Suprapubic skin (tissue), 4 donors: Measurements from ENCODE around the gene ZC3H7B. TPM values are rescaled to one million over a fixed set of nuclear protein-coding genes. Genes with fewer than 3 reads are reported as not detected.
A peak's percentile ranks its signal among the peaks of the same experiment; 100 is the strongest.

Experiments
- DNase-seq, 2 donors: peaks; one replicate each; pipeline ENCODE4 v3.0.0-alpha.2; 2019; ENCODE audit warnings: low spot score in 2 of 2
- H3K27ac ChIP-seq: fragments of 200-600 bp; sonication (generic); one replicate; pipeline ENCODE4 v1.5.1; 2019
- H3K27me3 ChIP-seq: fragments of 200-600 bp; sonication (generic); one replicate; pipeline ENCODE4 v1.5.1; 2019
- H3K36me3 ChIP-seq: fragments of 200-600 bp; sonication (generic); one replicate; pipeline ENCODE4 v1.5.1; 2019
- H3K4me1 ChIP-seq: fragments of 200-600 bp; sonication (generic); one replicate; pipeline ENCODE4 v1.5.1; 2019
- H3K4me3 ChIP-seq: fragments of 200-600 bp; sonication (generic); one replicate; pipeline ENCODE4 v1.5.1; 2019; ENCODE audit warnings: mild to moderate bottlenecking
- H3K9me3 ChIP-seq: fragments of 200-600 bp; sonication (generic); one replicate; pipeline ENCODE4 v1.5.1; 2019
- CTCF ChIP-seq, 2 donors: fragments of 200-600 bp in 1 of 2; fragments of 450-650 bp in 1 of 2; sonication (generic) in 1 of 2; IDR thresholded peaks; one replicate each; pipeline ENCODE4 v1.5.1; 2016 to 2019; ENCODE audit warnings: antibody characterized with exemption in 2 of 2, mild to moderate bottlenecking in 1 of 2, moderate library complexity in 1 of 2
- EP300 ChIP-seq: sonication (generic); formaldehyde crosslinking; IDR thresholded peaks from one replicate; pipeline ENCODE4 v1.6.1; 2017; ENCODE audit warnings: antibody characterized with exemption
- POLR2A ChIP-seq, 2 donors: fragments of 450-650 bp; IDR thresholded peaks; one replicate each; pipeline ENCODE4 v1.6.1; 2017; ENCODE audit warnings: antibody characterized with exemption in 2 of 2, mild to moderate bottlenecking in 2 of 2, moderate library complexity in 2 of 2
- POLR2AphosphoS5 ChIP-seq, 3 donors: sonication (generic); formaldehyde crosslinking; IDR thresholded peaks; one replicate each; pipeline ENCODE4 v1.6.1; 2017; ENCODE audit warnings: antibody characterized with exemption in 3 of 3
- WGBS: methylation state at CpG from one replicate; pipeline ENCODE4 v1.1.5; 2018; 5-methylcytosine and 5-hydroxymethylcytosine counted together
- total RNA-seq, 4 donors: library from RNA; depleted of rRNA; stranded (reverse); fragments of >200 nt; gene quantifications; one replicate each; pipeline ENCODE4 v1.1.0, GENCODE V29; 2016

Gene ZC3H7B
- total RNA-seq, 4 donors from 2014 or later = 29.7 to 45.7 (median 41.0) TPM

- Histone ChIP-seq H3K9me3 (no peaks in the 10 kb centered on the region), H3K27me3 (no peaks in the 10 kb centered on the region), H3K4me1 (no peaks in the 10 kb centered on the region), H3K36me3 (peaks cover 92% of the 10 kb centered on the region), H3K4me3 (no peak overlapping the region), H3K27ac (no peak overlapping the region)
- no peak for DNase-seq
- no peak for TF ChIP-seq EP300
- TF ChIP-seq CTCF (IDR thresholded peaks at IDR 0.05) = no peak
- TF ChIP-seq POLR2AphosphoS5 (IDR thresholded peaks at IDR 0.05) = no peak
- no peak for TF ChIP-seq POLR2A (IDR thresholded peaks at IDR 0.05)
- 87% methylated on average over 13 of the region's 15 CpGs for WGBS
These were observed 36.9 kb upstream of the ZC3H7B start for GRCh38 chr22:41264408-41264941.

GRCh38 chr22:41267958-41268357, 33.4 kb upstream of the ZC3H7B start:
- Histone ChIP-seq H3K4me3 (no peak overlapping the region), H3K27me3 (no peaks in the 10 kb centered on the region), H3K4me1 (peaks cover 13% of the 10 kb centered on the region), H3K9me3 (no peaks in the 10 kb centered on the region), H3K36me3 (peaks cover 85% of the 10 kb centered on the region), H3K27ac (no peak overlapping the region)
- TF ChIP-seq POLR2A (IDR thresholded peaks at IDR 0.05) (no peak), EP300 (no peak), POLR2AphosphoS5 (IDR thresholded peaks at IDR 0.05) (no peak), CTCF (IDR thresholded peaks at IDR 0.05) (no peak)
- 91% methylated on average over 16 of the region's 16 CpGs for WGBS
- no peak for DNase-seq

- Histone ChIP-seq H3K4me1 (peaks cover 22% of the 10 kb centered on the region), H3K27me3 (no peaks in the 10 kb centered on the region), H3K9me3 (no peaks in the 10 kb centered on the region), H3K36me3 (peaks cover 78% of the 10 kb centered on the region), H3K4me3 (no peak overlapping the region), H3K27ac (peak overlapping the region; percentile 79)
- WGBS = 66% methylated on average over 8 of the region's 9 CpGs
- no peak for TF ChIP-seq POLR2AphosphoS5 (IDR thresholded peaks at IDR 0.05)
- peak in 1 of 2 donors; percentile 25 for TF ChIP-seq CTCF (IDR thresholded peaks at IDR 0.05)
- DNase-seq = no peak
These were observed 29.5 kb upstream of the ZC3H7B start for GRCh38 chr22:41271787-41272186.

GRCh38 chr22:41273128-41273527, 28.2 kb upstream of the ZC3H7B start:
- TF ChIP-seq EP300 (no peak), POLR2AphosphoS5 (IDR thresholded peaks at IDR 0.05) (peak in 1 of 3 donors; percentile 34)
- Histone ChIP-seq H3K9me3 (no peaks in the 10 kb centered on the region), H3K4me1 (peaks cover 22% of the 10 kb centered on the region), H3K4me3 (no peak overlapping the region), H3K27me3 (no peaks in the 10 kb centered on the region), H3K27ac (peak overlapping the region; percentile 79), H3K36me3 (peaks cover 66% of the 10 kb centered on the region)
- WGBS = 70% methylated on average over 7 of the region's 7 CpGs
- DNase-seq = no peak

- Histone ChIP-seq H3K4me1 (peaks cover 30% of the 10 kb centered on the region), H3K36me3 (peaks cover 55% of the 10 kb centered on the region), H3K4me3 (no peak overlapping the region), H3K9me3 (no peaks in the 10 kb centered on the region), H3K27me3 (no peaks in the 10 kb centered on the region), H3K27ac (no peak overlapping the region)
- 57% methylated on average over 4 of the region's 4 CpGs for WGBS
- DNase-seq = no peak
- TF ChIP-seq POLR2A (IDR thresholded peaks at IDR 0.05) (no peak), CTCF (IDR thresholded peaks at IDR 0.05) (no peak), EP300 (no peak), POLR2AphosphoS5 (IDR thresholded peaks at IDR 0.05) (no peak)
These were observed 26.5 kb upstream of the ZC3H7B start for GRCh38 chr22:41274856-41275255.

- Histone ChIP-seq H3K4me1 (peaks cover 41% of the 10 kb centered on the region), H3K27me3 (no peaks in the 10 kb centered on the region), H3K4me3 (no peak overlapping the region), H3K36me3 (peaks cover 27% of the 10 kb centered on the region), H3K9me3 (no peaks in the 10 kb centered on the region), H3K27ac (peak overlapping the region; percentile 69)
- no peak for DNase-seq
- TF ChIP-seq POLR2AphosphoS5 (IDR thresholded peaks at IDR 0.05) (peak in 1 of 3 donors; percentile 29), CTCF (IDR thresholded peaks at IDR 0.05) (no peak)
- 74% methylated on average over 3 of the region's 3 CpGs for WGBS
These were observed 21.3 kb upstream of the ZC3H7B start for GRCh38 chr22:41280065-41280464.
